OCI-LY3 (cell line): ENCODE results near the gene MGRN1.

Source experiments
- H2AFZ ChIP-seq: fragments of 200-600, 300-600 bp; shearing (Covaris generic); 2 replicates; pipeline ENCODE4 v1.6.0; 2014; ENCODE audit warnings: antibody characterized with exemption, low read depth, low read length
- H3K27ac ChIP-seq: fragments of 200-600, 300-600 bp; sonication (generic); 2 replicates; pipeline ENCODE4 v1.5.1; 2014; ENCODE audit warnings: mild to moderate bottlenecking, low read length, moderate library complexity, mixed read lengths
- H3K27me3 ChIP-seq: fragments of 200-600, 300-600 bp; sonication (generic); 2 replicates; pipeline ENCODE4 v1.6.1; 2014; ENCODE audit warnings: low read depth, low read length, mixed read lengths
- H3K36me3 ChIP-seq: fragments of 200-600, 300-600 bp; sonication (generic); replicated peaks from 2 replicates; pipeline ENCODE3; 2014; ENCODE audit warnings: low read depth, low read length, mixed read lengths
- H3K4me1 ChIP-seq: fragments of 300-600, 200-600 bp; sonication (generic); 2 replicates; pipeline ENCODE4 v1.6.1; 2014; ENCODE audit warnings: low read length, mixed read lengths
- H3K4me2 ChIP-seq: fragments of 200-600, 300-600 bp; sonication (generic); 2 replicates; pipeline ENCODE4 v1.6.1; 2014; ENCODE audit warnings: low read length, mixed read lengths
- H3K4me3 ChIP-seq: fragments of 300-600, 200-600 bp; sonication (generic); 2 replicates; pipeline ENCODE4 v1.5.1; 2014; ENCODE audit warnings: antibody characterized with exemption, mild to moderate bottlenecking, low read length, moderate library complexity
- H3K79me2 ChIP-seq: fragments of 300-600, 200-600 bp; shearing (Covaris generic); 2 replicates; pipeline ENCODE4 v1.6.1; 2014; ENCODE audit warnings: mild to moderate bottlenecking, low read length, mixed read lengths
- H3K9ac ChIP-seq: fragments of 300-600, 200-600 bp; shearing (Covaris generic); 2 replicates; pipeline ENCODE4 v1.6.0; 2014; ENCODE audit warnings: mild to moderate bottlenecking, low read length, moderate library complexity
- H3K9me3 ChIP-seq: fragments of 200-600, 300-600 bp; shearing (Covaris generic); 2 replicates; pipeline ENCODE4 v1.6.1; 2014; ENCODE audit warnings: low read length, mixed read lengths; ENCODE audit not compliant: insufficient read depth
- H4K20me1 ChIP-seq: fragments of 200-600, 300-600 bp; sonication (generic); 2 replicates; pipeline ENCODE4 v1.6.1; 2016; ENCODE audit warnings: low read length, mixed read lengths; ENCODE audit not compliant: insufficient read depth
- EZH2phosphoT487 ChIP-seq: fragments of 200-600 bp; shearing (Covaris generic); IDR thresholded peaks from 2 replicates; pipeline ENCODE4 v1.6.1; 2018; ENCODE audit warnings: antibody characterized with exemption, mixed run types, low read depth
- TF ChIP-seq, protein P1 (sequence below): fragments of 200-600, 300-600 bp; sonication (generic); IDR thresholded peaks from 2 replicates; pipeline ENCODE4 v1.5.1; 2014; ENCODE audit warnings: antibody characterized with exemption, low read length, low read depth

Gene MGRN1

DNA sequence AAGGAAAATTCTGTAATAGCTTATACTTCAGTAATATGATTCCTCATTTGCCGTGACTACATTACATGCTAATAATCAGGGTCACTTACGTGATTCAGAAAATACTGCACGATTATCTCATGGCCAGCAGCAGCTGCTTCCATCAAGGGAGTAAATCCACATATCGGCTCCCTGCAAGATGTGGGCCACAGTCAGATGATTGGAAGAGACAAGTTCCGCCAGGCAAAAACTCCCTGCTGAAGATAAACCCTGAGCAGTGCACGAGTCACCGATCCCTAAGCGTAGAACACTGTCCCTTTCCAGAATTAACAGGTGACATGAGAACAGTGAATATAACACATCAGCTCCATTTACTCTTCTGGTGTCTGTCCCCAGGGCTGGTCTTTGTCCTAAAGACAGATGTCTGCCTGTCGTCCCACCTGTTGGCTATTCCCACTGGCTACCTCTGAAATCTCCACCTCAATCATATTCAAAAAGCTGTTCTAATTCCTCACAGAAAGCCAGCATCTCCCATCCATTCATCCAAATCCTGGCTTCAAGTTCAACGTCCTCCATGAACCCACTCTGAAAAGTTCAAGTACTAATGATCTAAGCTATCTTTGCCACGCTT, 100.1 kb downstream of the MGRN1 start:
- Histone ChIP-seq H4K20me1 (no peaks in the 10 kb centered on the region), H3K9me3 (no peaks in the 10 kb centered on the region), H3K9ac (no peak overlapping the region), H3K4me3 (no peak overlapping the region), H3K4me2 (no peak overlapping the region), H3K27me3 (no peaks in the 10 kb centered on the region), H2AFZ (no peak overlapping the region), H3K36me3 (peaks cover 2% of the 10 kb centered on the region), H3K79me2 (no peaks in the 10 kb centered on the region), H3K27ac (no peak overlapping the region), H3K4me1 (no peaks in the 10 kb centered on the region)
- TF ChIP-seq EZH2phosphoT487: no peak
- TF ChIP-seq, protein P1, sequence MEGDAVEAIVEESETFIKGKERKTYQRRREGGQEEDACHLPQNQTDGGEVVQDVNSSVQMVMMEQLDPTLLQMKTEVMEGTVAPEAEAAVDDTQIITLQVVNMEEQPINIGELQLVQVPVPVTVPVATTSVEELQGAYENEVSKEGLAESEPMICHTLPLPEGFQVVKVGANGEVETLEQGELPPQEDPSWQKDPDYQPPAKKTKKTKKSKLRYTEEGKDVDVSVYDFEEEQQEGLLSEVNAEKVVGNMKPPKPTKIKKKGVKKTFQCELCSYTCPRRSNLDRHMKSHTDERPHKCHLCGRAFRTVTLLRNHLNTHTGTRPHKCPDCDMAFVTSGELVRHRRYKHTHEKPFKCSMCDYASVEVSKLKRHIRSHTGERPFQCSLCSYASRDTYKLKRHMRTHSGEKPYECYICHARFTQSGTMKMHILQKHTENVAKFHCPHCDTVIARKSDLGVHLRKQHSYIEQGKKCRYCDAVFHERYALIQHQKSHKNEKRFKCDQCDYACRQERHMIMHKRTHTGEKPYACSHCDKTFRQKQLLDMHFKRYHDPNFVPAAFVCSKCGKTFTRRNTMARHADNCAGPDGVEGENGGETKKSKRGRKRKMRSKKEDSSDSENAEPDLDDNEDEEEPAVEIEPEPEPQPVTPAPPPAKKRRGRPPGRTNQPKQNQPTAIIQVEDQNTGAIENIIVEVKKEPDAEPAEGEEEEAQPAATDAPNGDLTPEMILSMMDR: no peak

DNA sequence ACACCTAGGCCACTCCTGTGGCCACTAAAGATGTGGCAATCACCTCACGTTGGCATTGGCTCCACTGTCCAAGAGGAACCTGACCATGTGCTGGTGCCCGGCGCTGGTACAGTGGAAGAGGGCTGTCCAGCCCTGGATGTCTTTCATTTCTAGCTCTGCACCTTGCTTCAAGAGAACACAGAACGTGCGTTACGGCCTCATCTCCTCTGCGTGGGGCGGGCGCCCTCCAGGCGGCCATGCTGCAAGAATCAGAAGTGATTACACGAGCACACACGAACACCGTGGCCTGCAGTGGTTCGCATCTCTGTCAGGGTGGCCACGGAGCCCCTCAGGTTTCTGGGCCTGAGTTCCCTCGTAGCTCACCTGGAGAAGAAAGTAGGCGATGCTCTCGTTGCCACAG, 102.0 kb downstream of the MGRN1 start:
- no peak overlapping the region for H2AFZ ChIP-seq
- H3K36me3 ChIP-seq: peaks cover 5% of the 10 kb centered on the region
- no peak for TF ChIP-seq EZH2phosphoT487
- TF ChIP-seq, protein P1: no peak
- H4K20me1 ChIP-seq: no peaks in the 10 kb centered on the region
- H3K4me2 ChIP-seq: no peak overlapping the region
- H3K4me3 ChIP-seq: no peak overlapping the region
- H3K9ac ChIP-seq: no peak overlapping the region
- no peaks in the 10 kb centered on the region for H3K4me1 ChIP-seq
- H3K27ac ChIP-seq: no peak overlapping the region
- no peaks in the 10 kb centered on the region for H3K27me3 ChIP-seq
- H3K9me3 ChIP-seq: no peaks in the 10 kb centered on the region
- peaks cover under 1% of the 10 kb centered on the region; the same call in 1 of the 2 replicates for H3K79me2 ChIP-seq

DNA sequence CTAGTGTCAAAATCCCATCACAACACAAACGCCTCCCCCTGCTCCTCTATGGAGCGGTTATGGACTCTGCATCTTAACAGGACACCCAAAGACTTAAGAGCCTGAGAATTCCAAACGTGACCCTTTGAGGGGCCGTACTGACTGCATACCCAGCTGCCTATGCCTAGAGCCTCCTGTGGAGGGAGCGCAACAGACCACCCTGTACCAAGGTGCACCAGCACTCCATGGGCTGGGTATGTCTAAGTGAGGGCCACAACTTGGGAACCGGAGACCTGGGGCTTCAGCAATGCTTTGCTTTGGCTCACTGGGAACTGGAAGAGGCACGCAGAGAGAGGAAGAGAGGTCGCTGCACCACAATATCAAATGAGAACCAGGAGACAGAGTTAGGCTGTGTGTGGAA, 104.0 kb downstream of the MGRN1 start:
- Histone ChIP-seq H3K4me1 (no peaks in the 10 kb centered on the region), H3K9me3 (no peaks in the 10 kb centered on the region), H3K27ac (no peak overlapping the region), H3K4me2 (no peak overlapping the region), H3K9ac (no peak overlapping the region), H4K20me1 (no peaks in the 10 kb centered on the region), H2AFZ (no peak overlapping the region), H3K79me2 (peaks cover 20% of the 10 kb centered on the region), H3K4me3 (no peak overlapping the region), H3K36me3 (peaks cover 5% of the 10 kb centered on the region), H3K27me3 (no peaks in the 10 kb centered on the region)
- TF ChIP-seq, protein P1: no peak
- TF ChIP-seq EZH2phosphoT487: no peak

DNA sequence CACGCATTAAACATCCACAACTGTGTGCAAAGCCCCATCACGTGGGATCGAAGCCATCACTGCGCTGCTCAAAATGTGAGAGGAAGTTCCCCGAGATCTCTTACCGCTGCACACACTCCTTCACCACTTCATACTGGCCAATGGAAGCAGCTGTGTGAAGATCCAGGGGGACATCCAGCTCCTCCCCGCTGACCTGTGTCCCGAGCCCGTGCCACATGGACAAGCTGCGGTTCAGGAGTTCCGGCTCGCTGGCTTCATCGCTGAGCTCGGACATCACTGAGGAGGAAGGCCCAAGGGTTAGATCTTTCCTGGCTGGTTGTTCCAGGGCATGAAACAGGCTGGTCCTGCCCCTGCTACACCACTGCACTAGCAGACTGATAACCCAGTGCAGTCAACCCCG, 105.2 kb downstream of the MGRN1 start:
- H4K20me1 ChIP-seq: no peaks in the 10 kb centered on the region
- H3K9me3 ChIP-seq: no peaks in the 10 kb centered on the region
- no peak overlapping the region for H3K27ac ChIP-seq
- H3K4me2 ChIP-seq: no peak overlapping the region
- peaks cover 5% of the 10 kb centered on the region for H3K36me3 ChIP-seq
- no peaks in the 10 kb centered on the region for H3K27me3 ChIP-seq
- H2AFZ ChIP-seq: no peak overlapping the region
- no peak for TF ChIP-seq EZH2phosphoT487
- TF ChIP-seq, protein P1: no peak
- peaks cover 23% of the 10 kb centered on the region for H3K79me2 ChIP-seq
- H3K4me3 ChIP-seq: no peak overlapping the region
- no peak overlapping the region for H3K9ac ChIP-seq
- no peaks in the 10 kb centered on the region for H3K4me1 ChIP-seq
